ENCODE results near the gene ZSCAN9.
A peak's percentile ranks its signal among the peaks of the same experiment; 100 is the strongest.

The ZSCAN9 gene

GRCh38 chr6:28224131-28225055 lies 682 bp upstream of the ZSCAN9 start:
- DNase-seq, result no peak

DNA sequence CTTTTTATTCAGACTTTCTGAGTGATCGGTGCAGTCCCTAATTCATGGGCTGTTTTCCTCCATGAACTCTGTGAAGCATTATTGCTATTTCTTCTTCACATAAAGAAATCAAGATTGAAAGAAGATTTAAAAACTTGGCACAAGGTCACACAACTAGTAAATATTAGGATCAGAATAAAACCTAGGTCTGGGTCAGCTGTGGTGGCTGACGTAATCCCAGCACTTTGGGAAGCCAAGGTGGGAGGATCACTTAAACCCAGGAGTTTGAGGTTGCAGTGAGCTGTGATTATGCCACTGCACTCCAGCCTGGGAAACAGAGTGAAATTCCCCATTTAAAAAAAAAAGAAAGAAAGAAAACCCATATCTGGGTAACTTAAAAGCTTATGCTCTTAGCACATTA lies 1.4 kb downstream of the ZSCAN9 start:
- no peak for DNase-seq

- no peak for DNase-seq
Observed at GRCh38 chr6:28232785-28233184, 7.7 kb downstream of the ZSCAN9 start.

- DNase-seq, result no peak
Observed at GRCh38 chr6:28235912-28236452, 10.9 kb downstream of the ZSCAN9 start.

- no peak for DNase-seq
Observed at GRCh38 chr6:28239636-28240035, 14.6 kb downstream of the ZSCAN9 start.

DNA sequence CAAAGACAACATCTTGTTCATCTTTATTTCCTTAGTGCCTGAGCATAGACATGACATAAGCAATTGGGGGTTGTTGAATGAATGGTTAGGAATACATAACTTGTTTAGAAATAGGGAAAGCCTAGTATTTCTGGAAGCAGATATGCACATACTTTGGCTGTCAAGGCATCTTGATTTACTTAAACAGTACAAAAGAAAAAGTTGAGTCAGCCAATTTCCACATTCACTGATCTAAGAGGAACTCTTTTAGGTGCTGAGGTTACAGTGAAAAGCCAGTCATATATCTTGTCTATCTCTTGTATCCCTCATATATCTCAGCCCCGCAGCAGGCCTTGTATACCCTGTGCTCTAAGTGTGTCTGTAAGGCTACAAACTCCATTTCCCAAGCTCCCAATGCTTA lies 15.4 kb downstream of the ZSCAN9 start:
- DNase-seq, result no peak

DNA sequence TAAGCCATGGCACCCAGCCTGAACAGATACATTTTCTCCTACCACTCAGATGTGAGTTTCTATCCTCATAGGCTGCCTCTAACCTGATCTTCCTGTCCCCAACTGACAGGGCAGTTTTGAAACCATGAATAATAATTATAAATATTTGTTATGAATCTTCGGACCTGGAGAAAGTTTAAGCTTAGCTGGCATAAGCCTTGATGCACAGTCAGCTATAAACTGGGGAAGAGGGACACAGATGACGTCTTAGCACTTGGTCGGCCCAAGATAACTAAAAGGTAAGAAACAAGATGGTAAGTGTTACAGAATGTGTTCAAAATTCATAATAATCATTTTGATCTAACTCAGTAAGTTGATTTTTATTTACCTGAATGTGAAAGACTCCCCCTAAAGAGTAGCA lies 18.9 kb downstream of the ZSCAN9 start:
- DNase-seq, result no peak

DNA sequence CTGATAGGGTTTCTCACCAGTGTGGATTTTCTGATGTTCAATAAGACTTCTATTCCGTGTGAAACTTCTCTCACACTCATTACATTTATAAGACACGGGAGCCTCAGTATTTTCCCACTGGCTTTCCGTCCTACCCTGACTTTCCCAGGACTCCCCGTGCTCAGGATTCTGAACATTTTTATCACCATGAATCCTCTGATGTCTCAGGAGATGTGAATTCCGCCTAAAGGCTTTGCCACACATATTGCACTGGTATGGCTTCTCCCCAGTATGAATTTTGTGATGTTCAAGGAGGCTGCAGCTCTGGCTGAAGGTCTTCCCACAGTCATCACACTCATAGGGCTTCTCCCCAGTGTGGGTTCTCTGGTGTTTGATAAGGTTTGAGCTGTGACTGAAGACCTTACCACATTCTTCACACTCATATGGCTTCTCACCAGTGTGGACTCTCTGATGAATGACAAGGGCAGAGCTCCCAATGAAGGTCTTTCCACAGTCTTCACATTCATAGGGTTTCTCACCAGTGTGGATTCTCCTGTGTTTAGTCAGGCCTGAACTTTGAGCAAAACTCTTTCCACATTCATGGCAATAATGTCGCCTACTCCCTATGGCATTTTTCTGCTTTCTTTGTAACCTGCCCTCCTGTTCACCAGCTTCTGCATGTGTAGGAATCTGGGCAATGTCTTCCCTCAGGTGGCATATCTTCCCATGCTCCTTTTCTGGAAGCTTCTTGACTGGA lies 20.3 kb downstream of the ZSCAN9 start:
- DNase-seq, result no peak

DNA sequence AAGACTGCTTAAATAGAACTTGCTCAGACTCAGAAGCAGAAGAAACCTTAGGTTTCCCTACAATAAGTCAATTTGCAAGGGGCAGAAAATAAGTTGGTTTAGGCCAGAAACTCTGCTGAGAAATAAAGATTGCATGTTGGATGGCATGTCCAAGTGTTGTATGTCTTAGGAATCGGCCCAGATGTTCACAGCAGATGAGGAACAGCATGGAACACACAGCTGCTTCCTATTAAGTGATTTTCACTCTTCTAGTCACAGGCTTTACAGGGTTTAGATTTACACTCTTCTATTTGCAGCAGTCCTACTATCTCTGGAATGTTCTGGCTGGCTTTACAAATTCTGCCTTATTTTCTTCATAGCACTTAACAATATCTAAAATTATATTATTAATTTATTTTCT lies 23.8 kb downstream of the ZSCAN9 start:
- no peak for DNase-seq

- DNase-seq, result no peak
Observed at GRCh38 chr6:28250747-28251146, 25.7 kb downstream of the ZSCAN9 start.

GRCh38 chr6:28251661-28252008 lies 26.6 kb downstream of the ZSCAN9 start:
- DNase-seq, result peak; percentile 46

DNA sequence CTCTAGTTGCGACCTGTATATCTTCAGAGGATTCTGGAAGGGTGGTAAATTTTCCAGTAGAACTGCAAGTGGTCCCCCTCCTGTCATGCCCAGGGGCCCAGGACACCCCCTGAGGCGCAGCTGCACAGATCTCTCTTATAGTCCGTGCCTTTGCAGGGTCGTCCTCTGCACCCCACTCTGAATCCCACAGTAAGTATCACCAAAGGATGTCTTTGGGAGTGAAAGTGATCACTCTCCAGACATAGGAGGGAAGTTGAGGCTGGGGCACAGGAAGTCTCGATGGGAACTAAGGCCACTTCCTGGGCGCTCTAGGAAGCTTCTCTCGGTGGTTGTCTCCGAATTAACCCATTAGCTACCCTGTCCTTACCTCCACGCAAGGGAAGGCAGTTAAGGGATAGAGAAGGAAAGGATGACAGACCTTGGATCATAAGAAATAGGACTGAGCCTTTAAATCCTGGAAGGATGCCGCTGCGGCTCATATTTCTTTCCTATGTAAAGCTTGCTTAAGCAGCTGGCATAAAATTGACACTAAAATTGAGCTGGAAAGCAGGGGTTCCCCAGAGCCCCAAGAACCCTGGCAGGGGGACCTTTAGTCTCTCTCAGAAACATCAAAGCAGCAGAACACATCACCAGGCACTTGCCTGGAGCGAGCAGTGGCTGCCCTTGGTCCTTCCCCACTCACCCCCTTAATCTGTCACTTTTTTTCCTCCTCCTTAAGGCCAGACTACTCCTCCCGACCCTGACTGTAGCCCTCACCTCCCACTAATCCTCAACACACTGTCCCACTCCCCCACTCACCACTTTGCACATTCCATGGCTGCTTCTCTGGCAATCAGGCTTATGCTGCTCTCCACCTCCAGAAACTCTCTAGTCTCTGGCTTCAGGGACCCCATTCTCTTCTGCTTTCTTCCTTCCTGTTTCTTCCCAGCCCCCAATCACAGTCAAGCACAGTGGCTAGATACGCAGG lies 27.2 kb downstream of the ZSCAN9 start, which contains the start of gene ZKSCAN4:
ZKSCAN4 (minus strand) TSS at position 261 of the 967 bp plus-strand sequence. CDS start 289 bp downstream, outside the sequence.
- DNase-seq, result peak; percentile 88

DNA sequence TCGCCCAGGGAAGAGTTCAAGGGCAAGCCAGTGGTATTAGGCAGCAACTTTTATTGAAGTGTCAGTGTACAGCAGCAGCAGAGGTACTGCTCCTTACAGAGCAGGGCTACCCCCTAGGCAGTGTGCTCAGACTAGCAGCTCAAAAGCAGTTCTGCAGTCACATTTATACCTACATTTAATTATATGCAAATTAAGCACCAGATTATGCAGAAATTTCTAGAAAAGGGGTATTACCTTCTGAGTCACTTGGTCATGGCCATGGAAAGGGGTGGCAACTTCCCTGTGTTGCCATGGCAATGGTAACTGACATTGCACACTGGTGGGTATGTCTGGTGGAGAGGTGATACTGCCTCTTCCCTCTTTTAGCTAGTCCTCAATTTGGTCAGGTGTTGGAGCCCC lies 29.0 kb downstream of the ZSCAN9 start:
- no peak for DNase-seq

DNA sequence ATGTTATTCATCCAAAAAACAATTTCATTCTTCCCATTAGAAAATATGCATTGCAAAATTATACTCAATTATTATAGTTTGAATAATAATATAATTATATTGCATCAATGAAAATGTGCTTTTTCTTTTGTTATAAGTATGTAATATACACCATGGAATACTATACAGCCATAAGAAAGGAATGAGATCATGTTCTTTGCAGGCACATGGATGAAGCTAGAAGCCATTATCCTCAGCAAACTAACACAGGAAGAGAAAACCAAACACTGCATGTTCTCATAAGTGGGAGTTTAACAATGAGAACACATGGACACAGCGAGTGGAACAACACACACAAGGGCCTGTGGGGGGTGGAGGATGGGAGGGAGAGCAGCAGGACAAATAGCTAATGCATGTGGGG lies 32.0 kb downstream of the ZSCAN9 start:
- DNase-seq, result no peak

GRCh38 chr6:28258877-28259777 lies 34.1 kb downstream of the ZSCAN9 start, which contains the start of gene NKAPL:
NKAPL (plus strand) TSS chr6:28259297; CDS start chr6:28259372, 75 bp downstream.
- peak; percentile 62 for DNase-seq

DNA sequence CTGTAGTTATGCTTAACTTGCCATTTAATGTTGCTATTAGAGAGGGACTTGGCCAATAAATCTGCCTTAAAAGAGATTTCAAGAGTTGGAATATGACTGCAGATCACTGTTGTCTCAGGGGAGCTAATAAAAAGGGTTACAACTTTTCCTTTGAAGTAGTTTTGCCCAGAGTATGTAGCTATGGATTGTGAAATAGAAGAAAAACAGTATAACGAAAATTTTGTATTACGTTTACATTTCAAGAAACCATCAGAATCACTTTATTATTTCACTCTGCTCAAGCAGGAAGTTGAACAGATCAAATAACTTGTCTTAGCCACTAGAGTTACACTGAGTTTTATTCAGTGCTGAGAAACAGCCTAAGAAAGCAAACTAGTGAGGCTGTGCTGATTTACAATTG lies 38.8 kb downstream of the ZSCAN9 start:
- DNase-seq, result no peak

DNA sequence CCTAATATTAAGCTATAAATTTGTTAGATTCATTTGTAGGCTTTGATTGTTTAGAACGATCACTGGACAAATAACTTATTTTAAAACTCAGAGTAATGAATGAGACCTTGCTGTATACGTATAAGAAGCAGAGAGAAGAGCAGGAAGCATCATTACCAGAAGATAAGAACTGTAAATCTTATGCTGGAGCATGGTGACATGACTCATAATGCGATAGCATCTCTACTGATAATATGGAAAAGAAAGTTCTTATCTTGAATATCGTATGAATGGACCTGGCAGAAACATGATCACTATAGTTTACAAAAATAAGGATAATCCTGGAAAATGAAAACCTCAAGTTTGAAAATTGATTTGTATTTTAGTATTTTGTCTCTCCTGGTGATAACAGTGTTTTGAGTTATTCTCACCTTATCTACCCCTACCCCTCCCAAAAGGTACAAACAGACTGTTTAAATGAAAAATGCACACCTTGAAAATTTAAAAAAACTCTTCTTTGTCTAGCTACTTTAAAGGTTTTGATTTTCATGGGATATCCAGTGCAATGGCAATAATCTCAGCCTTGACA lies 39.8 kb downstream of the ZSCAN9 start:
- no peak for DNase-seq

DNA sequence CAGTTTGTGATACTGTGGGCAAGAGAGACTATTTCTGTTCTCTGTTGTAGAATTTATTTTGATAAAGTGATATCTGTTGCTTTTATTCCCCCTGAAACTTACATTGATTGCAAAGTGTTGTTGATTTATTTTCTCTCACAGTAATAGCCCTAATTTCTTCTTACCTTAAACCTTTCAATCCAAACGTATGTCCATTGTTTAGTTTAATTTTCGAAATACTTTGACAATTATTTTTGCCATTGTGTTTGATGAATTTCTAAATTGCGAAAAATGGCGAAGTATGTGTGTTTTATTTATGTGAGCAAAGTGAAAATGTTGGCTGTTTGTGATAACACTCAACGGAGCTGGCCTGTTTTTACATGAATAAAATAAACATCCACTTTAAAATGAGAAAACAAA lies 41.5 kb downstream of the ZSCAN9 start:
- no peak for DNase-seq

- peak; percentile 85 for DNase-seq
Observed at GRCh38 chr6:28266962-28267694, 42.1 kb downstream of the ZSCAN9 start, which contains the start of gene ZSCAN26. ZSCAN26 (plus strand) TSS chr6:28267143; CDS start chr6:28271920, 4,777 bp downstream.

- no peak for DNase-seq
Observed at GRCh38 chr6:28267695-28268059, 42.6 kb downstream of the ZSCAN9 start.
